Astrocyte of the cerebellum (primary cell): ENCODE measurements around the gene SENP8.
"Not testable (repeated sequence)": the region's sequence is repeated elsewhere in the genome, so short reads cannot be mapped to it uniquely, and the experiment has no call there.

Source experiments
- DNase-seq: peaks from one replicate; pipeline ENCODE4 v3.0.0-alpha.2; 2011; ENCODE audit warnings: low read depth
- H3K4me3 ChIP-seq: 2 replicates; pipeline ENCODE4 v1.5.1; 2011; ENCODE audit warnings: mild to moderate bottlenecking, low read depth, low read length, moderate library complexity
- CTCF ChIP-seq: IDR thresholded peaks from 2 replicates; pipeline ENCODE4 v1.5.1; 2012; ENCODE audit warnings: low read length, low read depth, moderate library complexity, mild to moderate bottlenecking; ENCODE audit errors: missing control alignments
- in situ Hi-C: cut with HindIII; loops from 2 replicates; pipeline ENCODE4 v1.10.0; 2017; ENCODE audit warnings: low sequenced_read_pairs

Gene SENP8

GRCh38 chr15:72096796-72097195, 21.4 kb upstream of the SENP8 start:
- TF ChIP-seq CTCF: no peak
- no peak overlapping the region for H3K4me3 ChIP-seq
- in situ Hi-C loops: no loop called here
- no peak for DNase-seq

GRCh38 chr15:72098040-72098439, 20.2 kb upstream of the SENP8 start:
- DNase-seq: no peak
- in situ Hi-C loops: no loop called here
- H3K4me3 ChIP-seq: no peak overlapping the region
- no peak for TF ChIP-seq CTCF

- in situ Hi-C loops: no loop called here
- no peak overlapping the region for H3K4me3 ChIP-seq
- no peak for DNase-seq
- TF ChIP-seq CTCF: no peak
These were observed 19.0 kb upstream of the SENP8 start for GRCh38 chr15:72099155-72099554.

- in situ Hi-C loops, H3K4me3 ChIP-seq, DNase-seq: not testable (repeated sequence)
These were observed 17.7 kb upstream of the SENP8 start for GRCh38 chr15:72100551-72100950.

- H3K4me3 ChIP-seq: no peak overlapping the region
- no peak for DNase-seq
- in situ Hi-C loops: no loop called here
- no peak for TF ChIP-seq CTCF
These were observed 13.1 kb upstream of the SENP8 start for GRCh38 chr15:72105111-72105510.

GRCh38 chr15:72106068-72106467, 12.1 kb upstream of the SENP8 start:
- no peak overlapping the region for H3K4me3 ChIP-seq
- in situ Hi-C loops: no loop called here
- TF ChIP-seq CTCF: no peak

GRCh38 chr15:72110355-72110754, 7.8 kb upstream of the SENP8 start:
- in situ Hi-C loops: no loop called here
- no peak for TF ChIP-seq CTCF
- H3K4me3 ChIP-seq: no peak overlapping the region
- no peak for DNase-seq

More at GRCh38 chr15:72106068-72106467, 12.1 kb upstream of the SENP8 start:
- no peak for DNase-seq
